ENCODE data around the gene ATF6B.

GRCh38 chr6:32170294-32170693, 42.2 kb upstream of the ATF6B start:
- TF ChIP-seq, protein P1, sequence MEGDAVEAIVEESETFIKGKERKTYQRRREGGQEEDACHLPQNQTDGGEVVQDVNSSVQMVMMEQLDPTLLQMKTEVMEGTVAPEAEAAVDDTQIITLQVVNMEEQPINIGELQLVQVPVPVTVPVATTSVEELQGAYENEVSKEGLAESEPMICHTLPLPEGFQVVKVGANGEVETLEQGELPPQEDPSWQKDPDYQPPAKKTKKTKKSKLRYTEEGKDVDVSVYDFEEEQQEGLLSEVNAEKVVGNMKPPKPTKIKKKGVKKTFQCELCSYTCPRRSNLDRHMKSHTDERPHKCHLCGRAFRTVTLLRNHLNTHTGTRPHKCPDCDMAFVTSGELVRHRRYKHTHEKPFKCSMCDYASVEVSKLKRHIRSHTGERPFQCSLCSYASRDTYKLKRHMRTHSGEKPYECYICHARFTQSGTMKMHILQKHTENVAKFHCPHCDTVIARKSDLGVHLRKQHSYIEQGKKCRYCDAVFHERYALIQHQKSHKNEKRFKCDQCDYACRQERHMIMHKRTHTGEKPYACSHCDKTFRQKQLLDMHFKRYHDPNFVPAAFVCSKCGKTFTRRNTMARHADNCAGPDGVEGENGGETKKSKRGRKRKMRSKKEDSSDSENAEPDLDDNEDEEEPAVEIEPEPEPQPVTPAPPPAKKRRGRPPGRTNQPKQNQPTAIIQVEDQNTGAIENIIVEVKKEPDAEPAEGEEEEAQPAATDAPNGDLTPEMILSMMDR (conservative IDR thresholded peaks at IDR 0.05; ENCODE audit: low read depth, low read length), result no peak
- no peak for TF ChIP-seq EZH2 (IDR thresholded peaks at IDR 0.05; ENCODE audit: borderline replicate concordance, low read depth, low read length, poor library complexity, severe bottlenecking)
